Activated T-helper 1 cell treated with anti-CD3 and anti-CD28 coated beads, Interleukin-12 subunit alpha, Interleukin-12 subunit beta, Interleukin-2, Interleukin-4 antibody, amounts not matched to agents 30 ng/mL and 10 ng/mL and 1 ng/mL, durations not matched to agents 14 hours and 24 hours and 36 hours (primary cell): ENCODE measurements around the gene DDX19B. TPM values are rescaled to one million over a fixed set of nuclear protein-coding genes. Genes with fewer than 3 reads are reported as not detected.
A peak's percentile ranks its signal among the peaks of the same experiment; 100 is the strongest.

ENCODE experiments used
- DNase-seq: peaks from one replicate; pipeline ENCODE4 v3.0.0; 2021; ENCODE audit warnings: low spot score
- H3K27ac Mint-ChIP-seq: one replicate; pipeline ENCODE4 v1.8.0; 2021; ENCODE audit warnings: mild to moderate bottlenecking, mixed read lengths
- H3K27me3 Mint-ChIP-seq: one replicate; pipeline ENCODE4 v1.8.0; 2022; ENCODE audit warnings: mild to moderate bottlenecking, moderate library complexity, mixed read lengths; ENCODE audit not compliant: insufficient read depth
- H3K36me3 Mint-ChIP-seq: one replicate; pipeline ENCODE4 v1.8.0; 2021; ENCODE audit warnings: low read depth, mixed read lengths
- H3K4me1 Mint-ChIP-seq: one replicate; pipeline ENCODE4 v1.8.0; 2021; ENCODE audit warnings: low read depth, mixed read lengths
- H3K4me3 Mint-ChIP-seq: one replicate; pipeline ENCODE4 v1.8.0; 2021; ENCODE audit warnings: mild to moderate bottlenecking, moderate library complexity, mixed read lengths
- H3K9me3 Mint-ChIP-seq: one replicate; pipeline ENCODE4 v1.8.0; 2021; ENCODE audit warnings: mixed read lengths
- intact Hi-C: fragments of 100-400 bp; cut with micrococcal nuclease; formaldehyde crosslinking; loops from one replicate; pipeline ENCODE4 v1.15.1; 2024
- total RNA-seq: library from RNA; stranded (reverse); gene quantifications from 2 replicates; pipeline ENCODE4 v1.2.3, GENCODE V29; 2022

The DDX19B gene
- total RNA-seq, 1 donor from 2014 or later = 31.2 TPM

GRCh38 chr16:70378869-70379493, 80.0 kb downstream of the DDX19B start:
- H3K4me1 Mint-ChIP-seq = peaks cover 4% of the 10 kb centered on the region
- H3K27ac Mint-ChIP-seq = no peak overlapping the region
- DNase-seq = no peak
- H3K27me3 Mint-ChIP-seq = no peaks in the 10 kb centered on the region
- peaks cover 32% of the 10 kb centered on the region for H3K36me3 Mint-ChIP-seq
- H3K4me3 Mint-ChIP-seq = peak overlapping the region; percentile 99
- intact Hi-C loops = no loop called here
- H3K9me3 Mint-ChIP-seq = no peaks in the 10 kb centered on the region

DNA sequence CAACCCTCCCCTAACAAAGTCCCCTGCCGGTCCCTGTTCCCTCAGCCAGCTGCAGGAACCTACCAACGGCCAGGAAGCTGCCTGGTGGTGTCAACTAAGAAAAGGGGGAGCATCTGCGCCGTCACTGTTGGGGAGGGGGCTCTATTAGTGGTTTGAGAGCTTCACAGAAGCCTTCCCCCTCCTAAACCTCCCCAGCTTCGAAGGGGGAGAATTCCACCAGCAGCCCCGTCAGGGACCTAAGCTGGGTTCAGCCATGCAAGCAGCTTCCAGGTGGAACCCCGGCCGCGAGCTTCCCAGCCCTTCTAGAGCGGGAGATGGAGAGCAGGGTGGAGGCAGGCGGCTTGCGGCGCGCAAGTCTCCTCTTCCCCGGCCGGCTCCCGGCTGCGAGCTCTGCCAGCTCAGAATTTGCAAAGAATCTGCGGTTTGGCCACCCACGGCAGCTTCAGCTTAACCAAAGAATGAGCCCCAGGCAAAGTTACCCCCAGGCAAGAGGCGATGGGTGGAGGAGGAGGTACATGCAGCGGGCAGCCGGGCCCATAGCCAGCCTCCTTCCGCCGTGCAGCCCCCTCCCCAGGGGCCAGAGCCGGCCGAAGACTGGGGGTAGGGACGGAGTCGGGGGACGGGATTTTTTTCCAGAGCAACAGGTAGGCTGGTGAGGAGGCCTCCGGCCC, 81.4 kb downstream of the DDX19B start:
- peak; percentile 51 for DNase-seq
- H3K4me3 Mint-ChIP-seq = peak overlapping the region; percentile 99
- peaks cover 5% of the 10 kb centered on the region for H3K4me1 Mint-ChIP-seq
- H3K36me3 Mint-ChIP-seq = peaks cover 34% of the 10 kb centered on the region
- no peaks in the 10 kb centered on the region for H3K9me3 Mint-ChIP-seq
- no peaks in the 10 kb centered on the region for H3K27me3 Mint-ChIP-seq
- intact Hi-C loops = loop anchor here (2.0 kb wide), 4 partner anchors 24 to 272 kb away; no protein-coding TSS in a partner anchor
- peak overlapping the region; percentile 86 for H3K27ac Mint-ChIP-seq

- Mint-ChIP-seq H3K27me3 (no peaks in the 10 kb centered on the region), H3K27ac (peak overlapping the region; percentile 99), H3K4me1 (peaks cover 5% of the 10 kb centered on the region), H3K36me3 (peaks cover 29% of the 10 kb centered on the region), H3K9me3 (no peaks in the 10 kb centered on the region), H3K4me3 (peak overlapping the region; percentile 99)
- intact Hi-C loops = loop anchor here (1.0 to 2.0 kb wide), 10 partner anchors 24 to 272 kb away; partner anchors contain the start of genes AARS1, COG4, FCSK and SF3B3
- peak; percentile 96 for DNase-seq
Observed at GRCh38 chr16:70380919-70381603, 82.1 kb downstream of the DDX19B start.

GRCh38 chr16:70381604-70382342, 82.8 kb downstream of the DDX19B start:
- H3K4me3 Mint-ChIP-seq = peak overlapping the region; percentile 99
- H3K27ac Mint-ChIP-seq = peak overlapping the region; percentile 99
- intact Hi-C loops = loop anchor here (1.0 to 2.0 kb wide), 10 partner anchors 23 to 271 kb away; partner anchors contain the start of genes AARS1, COG4, FCSK and SF3B3
- H3K36me3 Mint-ChIP-seq = peaks cover 24% of the 10 kb centered on the region
- no peaks in the 10 kb centered on the region for H3K9me3 Mint-ChIP-seq
- no peak for DNase-seq
- no peaks in the 10 kb centered on the region for H3K27me3 Mint-ChIP-seq
- peaks cover 5% of the 10 kb centered on the region for H3K4me1 Mint-ChIP-seq

DNA sequence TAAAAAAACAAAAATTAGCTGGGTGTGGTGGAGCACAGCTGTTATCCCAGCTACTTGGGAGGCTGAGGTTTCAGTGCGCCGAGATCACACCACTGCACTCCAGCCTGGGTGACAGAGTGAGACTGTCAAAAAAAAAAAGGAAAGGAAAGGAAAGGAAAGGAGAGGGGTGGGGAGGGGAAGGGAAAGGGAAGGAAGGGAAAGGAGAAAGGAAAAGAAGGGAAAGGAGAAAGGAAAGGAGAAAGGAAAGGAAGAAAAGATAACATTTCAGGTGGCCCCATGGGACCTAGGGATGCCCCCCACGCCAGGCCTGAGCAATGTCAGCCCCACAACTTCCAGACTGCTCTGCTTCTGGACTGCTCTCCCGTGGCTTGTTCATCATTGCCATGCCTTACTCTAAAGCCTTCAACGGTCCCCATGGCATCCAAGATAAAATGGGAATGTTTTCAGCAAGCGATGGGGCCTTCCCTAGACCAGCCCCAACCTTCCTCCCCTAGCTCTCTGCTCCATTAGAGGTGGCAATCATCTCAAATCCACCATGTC, 84.5 kb downstream of the DDX19B start:
- no peak overlapping the region for H3K27ac Mint-ChIP-seq
- H3K36me3 Mint-ChIP-seq = peaks cover 25% of the 10 kb centered on the region
- no peaks in the 10 kb centered on the region for H3K27me3 Mint-ChIP-seq
- intact Hi-C loops = no loop called here
- H3K4me3 Mint-ChIP-seq = no peak overlapping the region
- no peaks in the 10 kb centered on the region for H3K9me3 Mint-ChIP-seq
- H3K4me1 Mint-ChIP-seq = peaks cover 5% of the 10 kb centered on the region
- no peak for DNase-seq

Other genes with a start within 250 kb of the DDX19B start
- gene PDPR, start 184.9 kb upstream of the DDX19B start, total RNA-seq = 40.7 and 41.4 TPM in 2 replicates
- gene CLEC18C, start 125.4 kb upstream of the DDX19B start, total RNA-seq = 0.17 and 0.47 TPM in 2 replicates
- 40.5 and 42.1 TPM in 2 replicates for gene EXOSC6, start 47.2 kb upstream of the DDX19B start, total RNA-seq
- 109 and 111 TPM in 2 replicates for gene AARS1, start 9.7 kb upstream of the DDX19B start, total RNA-seq
- 66.6 and 70.3 TPM in 2 replicates for gene DDX19A, start 47.7 kb downstream of the DDX19B start, total RNA-seq
- 35.6 and 37.7 TPM in 2 replicates for gene ST3GAL2, start 139.9 kb downstream of the DDX19B start, total RNA-seq
- gene FCSK, start 155.4 kb downstream of the DDX19B start, total RNA-seq = 19.7 and 21.0 TPM in 2 replicates
- 42.5 and 44.1 TPM in 2 replicates for gene COG4, start 224.4 kb downstream of the DDX19B start, total RNA-seq
- gene SF3B3, start 224.6 kb downstream of the DDX19B start, total RNA-seq = 532 and 545 TPM in 2 replicates